OCI-LY7 (cell line): ENCODE measurements around the gene TPP1.

Source experiments
- CTCF ChIP-seq: fragments of 200-600 bp; sonication (generic); conservative IDR thresholded peaks from 2 replicates; pipeline ENCODE4 v1.5.1; 2014; ENCODE audit warnings: mild to moderate bottlenecking, antibody characterized with exemption, low read length, moderate library complexity, mixed read lengths
- EZH2phosphoT487 ChIP-seq: fragments of 200-600 bp; sonication (generic); IDR thresholded peaks from 2 replicates; pipeline ENCODE4 v1.6.1; 2018; ENCODE audit warnings: low read depth, borderline replicate concordance, mild to moderate bottlenecking, mixed run types, antibody characterized with exemption, low read length, moderate library complexity, mixed read lengths

- TF ChIP-seq CTCF (no peak), EZH2phosphoT487 (no peak)
Observed at GRCh38 chr11:6576471-6577373, 42.5 kb downstream of the TPP1 start.
